HG02981 (cell line): Measurements from ENCODE around the gene SMIM36.
"Not testable (repeated sequence)": the region's sequence is repeated elsewhere in the genome, so short reads cannot be mapped to it uniquely, and the experiment has no call there.

Experiments
- ATAC-seq: cut with Tn5 transposase; IDR thresholded peaks from one replicate; pipeline ENCODE4 v1.9.1; 2021; ENCODE audit warnings: mild to moderate bottlenecking, moderate library complexity; ENCODE audit not compliant: unreplicated experiment

SMIM36 gene

DNA sequence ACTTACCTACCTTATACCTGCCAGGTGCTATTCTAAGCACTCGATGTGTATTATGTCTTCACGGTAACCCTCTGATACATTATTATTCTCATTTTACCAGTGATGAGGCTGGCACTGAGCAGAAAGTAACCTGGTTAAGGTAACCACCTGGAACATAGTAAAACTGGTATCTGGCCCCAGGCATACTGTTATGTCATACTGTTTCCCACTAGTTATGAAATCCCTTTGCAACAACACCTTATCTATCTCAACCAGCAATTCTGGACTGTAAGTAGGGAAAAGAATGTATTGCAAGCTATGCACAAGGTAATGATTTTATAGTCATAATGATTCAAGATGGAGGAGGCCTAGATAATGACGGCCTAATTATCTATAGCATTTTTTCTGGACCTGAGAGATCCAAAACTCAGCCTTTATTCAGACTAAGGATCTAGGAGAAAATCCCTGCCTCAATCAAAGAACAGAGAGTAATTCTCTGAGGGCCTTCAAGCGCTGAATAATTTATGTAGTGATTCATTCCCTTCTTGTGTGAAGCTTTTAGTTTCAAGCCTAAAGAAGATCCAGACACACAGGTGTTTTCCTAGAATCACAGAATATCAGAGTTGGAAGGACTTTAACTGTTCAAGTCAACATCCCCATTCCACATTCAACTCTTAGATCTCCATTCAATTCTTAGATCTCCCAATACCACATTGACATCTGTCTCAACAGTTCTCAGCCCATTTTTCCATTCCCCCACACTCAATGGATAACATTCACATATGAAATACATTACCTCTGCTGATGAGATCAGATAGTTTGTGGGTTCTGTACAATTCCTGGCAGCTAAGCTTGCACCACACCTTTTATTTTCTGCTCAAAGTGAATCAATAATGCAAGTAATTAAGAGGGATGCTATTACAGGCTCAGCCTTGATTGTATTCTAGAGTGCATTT is 74.8 kb downstream of the SMIM36 start:
- ATAC-seq, result peak; percentile 12

DNA sequence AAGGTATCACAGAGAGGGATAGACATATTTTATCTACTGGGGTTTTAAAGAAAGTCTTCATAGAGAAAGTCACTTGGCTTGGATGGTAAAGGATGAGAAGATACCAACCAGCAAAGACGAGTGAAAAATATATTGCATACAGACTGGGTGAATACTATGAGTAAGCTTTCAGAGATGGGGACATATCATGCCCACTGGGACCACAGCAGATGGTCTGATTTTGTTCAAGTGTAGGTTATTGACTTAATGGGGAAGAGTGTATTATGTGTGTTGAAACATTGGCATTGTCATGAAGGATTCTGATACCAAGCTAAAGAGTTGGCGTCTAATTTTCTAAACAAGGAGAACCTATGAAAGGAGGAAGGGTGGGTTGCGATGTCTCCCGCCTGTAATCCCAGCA is 75.8 kb downstream of the SMIM36 start:
- no peak for ATAC-seq

DNA sequence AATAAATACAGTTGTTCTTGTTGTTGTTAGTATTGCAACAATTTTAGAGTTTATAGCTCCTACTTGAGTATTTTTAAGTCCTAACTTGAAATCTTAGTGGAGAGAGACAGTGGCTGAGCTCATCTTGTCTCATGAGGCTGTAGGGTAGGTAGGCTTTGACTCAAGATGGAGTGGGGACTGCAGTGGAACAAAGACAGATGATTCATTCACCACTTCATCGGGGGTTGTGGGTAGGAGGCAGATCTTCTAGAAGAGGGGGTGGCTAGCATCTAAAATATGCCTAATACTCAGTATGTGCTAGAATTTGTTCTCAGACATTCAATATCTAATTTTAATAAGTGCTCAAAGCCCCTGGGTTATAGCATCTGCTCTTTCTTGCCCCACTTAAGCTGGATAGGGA is 76.5 kb downstream of the SMIM36 start:
- no peak for ATAC-seq

DNA sequence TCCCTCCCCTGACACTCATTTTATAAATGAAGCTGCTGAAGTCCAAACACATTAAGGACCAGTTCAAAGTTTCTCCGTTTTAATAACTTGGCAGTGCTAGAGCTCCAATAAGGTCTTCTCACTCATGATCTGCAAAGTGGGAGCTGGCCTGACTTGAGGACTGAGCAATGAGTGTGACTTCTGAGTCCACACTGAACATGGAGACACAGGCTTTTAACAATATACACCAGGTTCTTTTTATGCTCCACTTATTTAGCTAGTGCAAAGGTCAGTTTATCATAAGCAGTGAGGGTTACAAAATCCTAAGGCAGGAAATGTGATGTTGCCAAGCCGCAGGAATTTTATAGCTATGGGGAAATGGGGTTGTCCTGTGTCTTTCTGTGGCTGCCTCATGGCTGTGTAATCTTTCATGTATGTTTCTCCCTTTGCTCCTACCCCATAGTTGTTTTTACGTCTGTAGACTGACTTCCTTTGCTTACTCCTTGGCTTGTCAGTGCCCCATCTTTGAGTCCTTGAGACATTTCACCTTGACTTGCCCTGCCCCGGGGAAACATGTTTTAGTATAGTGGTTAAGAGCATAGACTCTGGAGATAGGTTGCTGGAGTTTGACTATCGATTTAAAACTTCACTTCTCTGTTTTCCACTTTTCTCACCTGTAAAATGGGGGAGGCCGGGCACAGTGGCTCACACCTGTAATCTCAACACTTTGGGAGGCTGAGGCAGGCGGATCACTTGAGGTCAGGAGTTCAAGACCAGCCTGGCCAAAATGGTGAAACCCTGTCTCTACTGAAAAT is 77.4 kb downstream of the SMIM36 start:
- ATAC-seq, result no peak

DNA sequence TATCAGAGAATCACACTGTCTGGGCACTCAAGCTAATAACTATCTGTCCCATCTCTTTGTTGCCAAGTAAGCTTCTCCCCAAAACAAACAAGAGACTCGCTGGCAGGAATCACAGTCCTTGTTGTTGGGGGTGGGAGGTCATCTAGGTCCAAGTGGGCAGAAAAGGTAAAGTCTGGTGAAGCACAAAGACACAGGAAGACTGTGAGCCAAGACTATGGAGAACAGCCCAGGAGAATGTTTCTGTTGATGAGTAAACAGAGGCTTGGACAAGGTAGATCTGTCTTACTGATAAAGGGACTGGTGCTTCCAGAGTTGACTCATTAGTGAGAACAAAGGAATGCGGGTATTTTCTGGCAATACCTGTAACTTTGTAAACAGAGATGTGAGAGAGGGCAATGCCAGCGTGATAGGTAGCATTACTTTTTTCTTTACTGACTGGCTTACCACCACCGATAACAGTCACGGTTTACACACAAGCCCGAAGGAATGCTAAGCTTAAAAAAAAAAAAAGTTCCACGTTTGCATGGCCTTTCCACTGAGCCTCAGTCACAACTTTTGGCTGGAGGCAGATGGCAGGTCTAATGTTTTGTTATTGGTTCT is 78.1 kb downstream of the SMIM36 start:
- no peak for ATAC-seq

DNA sequence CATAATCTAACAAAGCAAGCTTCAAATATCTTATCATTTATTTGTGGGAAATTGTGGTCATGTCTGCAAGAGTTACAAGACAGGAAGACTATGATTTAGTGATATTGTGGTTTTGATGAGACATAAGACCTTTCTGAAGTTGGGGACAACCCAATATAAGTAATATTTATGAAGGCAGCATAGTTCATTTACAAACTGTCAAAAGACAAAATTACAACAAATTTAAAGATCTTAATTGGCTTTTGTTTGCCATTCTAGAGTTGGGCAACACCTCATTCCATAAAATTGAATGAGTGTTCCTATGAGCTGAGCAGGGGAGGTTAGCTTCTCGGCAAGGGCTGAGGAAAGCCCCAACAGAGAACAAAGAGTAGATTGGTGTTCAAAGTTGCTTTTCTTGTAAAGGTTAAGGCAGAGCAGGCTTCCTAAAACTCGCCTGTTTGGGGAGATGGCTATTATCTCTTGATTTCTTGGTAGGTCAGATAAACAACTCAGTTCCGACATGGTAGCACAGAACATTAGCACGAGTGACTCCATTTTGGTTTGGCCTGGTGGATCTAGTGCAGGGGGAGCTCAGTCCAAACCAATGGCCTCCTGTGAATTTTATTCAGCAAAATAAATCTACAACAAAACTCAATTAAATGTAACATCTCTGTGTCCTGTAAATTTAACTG is 78.8 kb downstream of the SMIM36 start:
- no peak for ATAC-seq

DNA sequence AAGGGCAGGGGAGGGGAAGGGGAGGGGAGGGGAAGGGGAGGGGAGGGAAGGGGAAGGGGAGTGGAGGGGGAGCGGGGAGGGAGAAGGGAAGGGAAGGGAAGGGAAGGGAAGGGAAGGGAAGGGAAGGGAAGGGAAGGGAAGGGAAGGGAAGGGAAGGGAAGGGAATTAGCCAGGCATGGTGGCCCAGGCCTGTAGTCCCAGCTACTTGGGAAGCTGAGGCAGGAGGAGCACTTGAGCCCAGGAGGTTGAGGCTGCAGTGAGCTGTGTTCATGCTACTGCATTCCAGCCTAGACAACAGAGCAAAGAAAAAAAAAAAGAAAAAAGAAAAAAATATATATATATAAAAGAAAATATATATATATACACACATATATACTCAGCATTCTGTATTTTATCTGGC is 79.3 kb downstream of the SMIM36 start:
- ATAC-seq, result not testable (repeated sequence)

DNA sequence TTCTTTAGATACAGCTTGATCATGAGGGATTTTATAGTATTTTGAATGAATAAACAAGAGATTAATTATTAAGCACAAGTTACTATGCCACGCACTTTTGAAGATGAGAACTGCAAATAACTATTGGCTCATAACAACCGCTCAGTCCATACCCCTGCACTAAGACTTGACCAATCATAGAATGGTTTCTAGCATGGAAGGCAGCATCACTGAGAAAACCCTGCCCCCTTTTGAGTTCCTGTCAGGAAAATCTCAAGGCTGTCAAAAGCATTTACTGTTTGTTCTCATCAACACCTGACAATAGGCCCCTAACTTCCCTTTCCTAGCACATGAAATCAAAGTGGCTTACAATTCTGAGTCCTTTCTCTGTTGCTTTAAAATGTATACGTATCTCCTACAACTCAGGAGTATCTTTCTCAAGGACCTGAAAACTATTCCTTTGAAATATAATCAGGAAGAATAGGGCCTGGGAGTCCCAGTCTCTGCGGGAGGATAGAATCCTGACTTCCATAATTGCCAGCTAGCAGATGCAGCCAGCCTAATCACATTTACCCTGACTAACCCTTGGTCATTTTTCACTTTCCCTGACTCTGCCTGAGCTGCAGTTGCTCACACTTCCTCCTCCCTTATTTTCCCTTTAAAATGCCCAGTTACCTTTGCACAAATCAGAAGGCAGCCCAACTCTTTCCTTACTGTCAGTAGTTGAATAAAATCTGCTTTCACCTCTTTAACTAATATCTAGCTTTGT is 80.5 kb downstream of the SMIM36 start:
- no peak for ATAC-seq

DNA sequence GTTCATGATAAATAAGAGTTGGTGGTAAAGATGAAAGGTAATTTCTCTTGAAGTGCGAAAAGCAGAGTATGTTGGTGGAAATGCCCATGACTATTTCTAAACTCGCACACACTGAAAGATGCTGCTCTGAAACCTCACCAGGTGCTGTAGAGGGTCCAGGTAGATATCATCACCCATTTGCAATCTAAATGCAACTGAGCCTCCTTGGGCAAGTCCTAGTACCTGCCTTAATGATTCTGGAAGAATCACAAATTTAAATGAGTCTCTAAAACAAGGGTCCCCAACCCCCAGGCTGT is 83.7 kb downstream of the SMIM36 start:
- peak; percentile 19 for ATAC-seq

DNA sequence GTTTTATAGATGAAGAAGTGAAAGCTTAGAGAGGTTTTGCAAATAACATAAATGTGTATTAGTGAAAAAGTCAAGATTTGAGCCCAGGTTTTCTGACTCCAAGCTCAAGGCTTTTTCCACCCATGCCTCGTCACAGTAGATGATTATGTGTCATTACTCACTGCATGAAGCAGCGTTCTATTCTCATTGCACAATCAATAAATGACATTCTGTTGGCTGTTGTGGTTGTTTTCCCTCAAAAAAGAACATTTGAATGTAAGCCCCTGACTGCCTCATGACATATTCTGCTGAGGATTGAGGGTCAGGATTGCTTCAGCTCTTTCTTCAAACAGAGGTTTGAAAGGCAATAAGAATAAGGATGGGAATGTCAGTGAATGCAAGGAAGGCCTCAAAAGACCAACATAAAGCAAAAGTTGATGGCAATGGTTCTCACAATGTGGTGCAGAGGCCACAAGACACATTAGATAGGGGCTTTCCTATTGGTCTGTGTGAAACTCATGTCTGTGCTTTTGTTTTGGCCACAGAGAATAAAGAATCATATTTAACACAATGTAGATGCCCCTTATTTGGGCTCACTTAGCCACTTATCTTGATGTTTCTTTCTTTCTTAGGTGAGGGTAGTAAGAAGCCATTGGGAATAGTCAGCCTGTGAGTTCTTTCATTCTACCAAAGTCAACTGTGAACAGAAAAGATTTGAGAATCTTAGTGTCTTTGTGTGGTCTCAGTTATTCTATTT is 84.2 kb downstream of the SMIM36 start:
- ATAC-seq, result peak; percentile 64

DNA sequence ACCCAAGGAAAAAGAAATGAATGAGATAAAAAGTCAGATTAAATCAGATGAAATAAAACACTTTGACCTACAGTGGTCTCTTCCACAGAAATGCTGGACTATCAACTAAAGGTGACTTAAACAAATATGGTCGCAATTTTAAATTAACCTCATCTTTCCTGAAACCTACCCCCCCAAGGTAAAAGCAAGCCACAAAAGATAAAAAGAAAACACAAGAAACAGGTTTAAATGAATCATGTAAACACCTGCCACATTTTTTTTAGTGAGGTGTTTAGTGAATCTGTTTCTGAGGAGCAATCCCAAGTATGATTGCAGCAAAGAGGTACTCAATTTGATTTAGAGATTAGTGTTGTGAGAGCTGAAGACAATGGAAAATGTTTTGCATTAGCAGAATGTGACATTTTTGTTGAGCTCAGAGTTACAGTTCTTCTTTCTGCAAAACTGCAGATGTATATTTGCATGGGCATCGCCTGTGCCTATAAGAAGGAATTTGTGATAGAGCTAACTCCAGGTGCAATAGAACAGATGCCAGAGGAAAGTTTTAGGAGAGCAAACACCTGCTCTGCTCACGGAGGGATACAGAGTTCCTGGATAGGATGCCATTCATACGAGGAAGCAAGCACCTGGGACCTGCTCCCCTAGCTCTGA is 86.2 kb downstream of the SMIM36 start:
- no peak for ATAC-seq

DNA sequence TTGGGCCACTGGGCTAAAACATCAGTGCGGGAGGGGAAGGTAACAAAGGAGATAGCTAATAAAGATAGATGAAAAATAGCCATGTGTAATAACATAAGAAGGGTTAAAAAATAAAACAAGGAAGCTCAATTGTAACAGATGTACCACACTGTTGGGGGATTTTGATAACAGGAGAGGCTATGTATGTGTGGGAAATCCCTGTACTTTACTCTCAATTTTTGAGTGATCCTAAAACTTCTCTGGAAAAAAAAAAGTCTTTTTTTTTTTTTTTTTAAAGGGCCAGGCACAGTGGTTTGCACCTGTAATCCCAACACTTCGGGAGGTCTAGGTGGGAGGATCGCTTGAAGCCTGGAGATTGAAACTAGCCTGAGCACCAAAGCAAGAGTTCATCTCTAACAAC is 87.7 kb downstream of the SMIM36 start:
- no peak for ATAC-seq

DNA sequence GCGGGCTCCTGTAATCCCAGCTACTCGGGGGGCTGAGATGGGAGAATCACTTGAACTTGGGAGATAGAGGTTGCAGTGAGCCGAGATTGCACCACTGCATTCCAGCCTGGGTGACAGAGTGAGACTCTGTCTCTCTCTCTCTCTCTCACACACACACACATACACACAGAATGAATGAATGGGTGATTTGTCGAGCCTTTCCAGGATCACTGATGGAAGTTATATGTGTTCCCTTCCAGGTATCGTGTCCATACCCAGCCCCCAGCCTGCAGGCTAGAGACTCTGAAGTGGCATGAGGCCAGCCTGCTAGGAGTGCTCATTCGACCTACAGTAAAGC is 88.5 kb downstream of the SMIM36 start:
- ATAC-seq, result not testable (repeated sequence)

DNA sequence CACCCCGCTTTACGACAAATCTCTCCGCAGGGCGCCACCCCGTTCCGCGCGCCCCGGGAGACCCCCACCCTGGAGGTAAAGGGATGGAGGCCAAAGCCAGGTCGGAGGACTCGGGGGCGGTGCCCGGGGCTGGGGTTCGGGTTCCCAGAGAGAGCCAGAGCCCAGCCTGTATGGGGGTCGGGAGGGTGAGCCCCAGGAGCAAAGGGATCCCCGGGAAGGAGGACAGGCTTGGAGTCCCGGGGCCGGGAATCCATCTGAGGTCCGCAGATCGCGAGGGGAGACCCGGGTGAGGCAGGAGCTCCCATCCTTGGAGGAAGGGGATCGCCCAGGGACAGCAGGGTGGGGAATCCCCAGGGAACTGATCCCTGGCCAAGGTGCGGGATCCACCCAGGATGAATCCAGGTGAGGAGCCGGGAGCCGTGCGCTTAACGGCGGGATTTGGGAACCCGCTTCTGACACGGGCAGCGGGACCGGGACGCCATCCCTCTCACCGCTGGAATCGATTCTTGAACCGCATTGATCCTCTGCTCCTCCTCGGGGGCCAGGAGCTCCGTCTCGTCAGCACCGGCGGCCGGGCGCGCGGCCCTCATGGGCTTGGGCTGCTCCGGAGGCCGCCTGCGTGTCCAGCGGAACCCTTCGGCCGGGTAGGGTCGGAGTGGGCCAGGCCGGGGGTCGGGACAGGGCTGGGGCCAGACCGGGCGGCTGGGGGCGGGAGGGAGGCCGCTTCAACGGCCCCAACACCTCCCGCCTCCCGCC is 89.9 kb downstream of the SMIM36 start, which contains the start of gene MMD:
MMD (minus strand) TSS at position 657 of the 756 bp plus-strand sequence; CDS start at position 517, 140 bp downstream.
- ATAC-seq, result peak; percentile 18

DNA sequence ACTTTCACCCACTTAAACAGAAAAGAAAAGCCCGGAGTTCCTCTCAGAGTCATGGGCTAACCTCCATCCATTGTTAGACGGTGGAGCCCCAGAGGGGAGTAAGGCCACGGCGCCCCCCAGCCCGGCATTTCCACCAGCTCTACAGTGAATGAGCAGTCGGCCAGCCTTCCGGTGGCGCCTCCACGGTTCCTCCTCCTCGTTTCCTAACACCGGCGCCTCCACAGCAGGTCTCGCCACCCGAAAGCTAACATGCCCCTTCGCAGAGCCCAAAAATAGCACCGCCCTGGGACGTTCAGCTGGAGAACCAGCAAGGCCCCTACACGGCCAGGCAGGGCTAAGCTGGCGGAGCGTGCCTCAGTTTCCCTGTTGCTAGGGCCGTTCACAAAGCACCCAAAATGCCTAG is 90.5 kb downstream of the SMIM36 start:
- ATAC-seq, result no peak

DNA sequence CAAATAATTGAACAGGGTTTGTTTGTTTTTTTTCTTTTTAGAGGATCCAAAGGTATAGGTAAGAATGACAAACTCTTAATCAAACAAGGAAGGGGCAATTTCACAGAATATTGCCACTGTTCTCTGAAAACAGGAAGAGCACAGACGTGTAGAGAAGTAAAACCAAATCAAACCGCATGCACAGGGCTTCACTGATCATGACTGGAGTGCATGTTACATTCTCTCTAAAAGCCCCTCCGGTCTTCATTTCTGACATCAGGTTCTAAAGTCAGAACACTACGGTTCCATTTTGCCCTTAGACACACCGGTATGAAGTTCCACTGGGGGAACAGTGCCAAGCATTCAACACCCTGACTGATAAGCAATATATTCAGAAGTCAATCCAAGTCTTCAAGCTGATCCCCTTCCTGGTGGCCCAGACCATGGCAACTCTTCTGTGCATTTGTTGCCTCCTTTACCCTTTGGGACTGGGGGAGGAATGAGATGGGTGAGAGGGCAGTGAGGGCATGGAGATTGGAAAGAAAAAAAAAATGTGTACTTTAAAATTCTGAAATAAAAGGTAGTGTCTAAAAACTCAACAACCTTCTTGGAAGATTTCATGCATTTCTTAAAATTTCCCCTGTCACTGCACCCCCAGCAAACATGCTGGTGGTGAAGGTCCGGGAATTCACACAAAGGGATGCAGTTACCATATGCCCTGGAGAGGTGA is 91.0 kb downstream of the SMIM36 start:
- ATAC-seq, result peak; percentile 32

DNA sequence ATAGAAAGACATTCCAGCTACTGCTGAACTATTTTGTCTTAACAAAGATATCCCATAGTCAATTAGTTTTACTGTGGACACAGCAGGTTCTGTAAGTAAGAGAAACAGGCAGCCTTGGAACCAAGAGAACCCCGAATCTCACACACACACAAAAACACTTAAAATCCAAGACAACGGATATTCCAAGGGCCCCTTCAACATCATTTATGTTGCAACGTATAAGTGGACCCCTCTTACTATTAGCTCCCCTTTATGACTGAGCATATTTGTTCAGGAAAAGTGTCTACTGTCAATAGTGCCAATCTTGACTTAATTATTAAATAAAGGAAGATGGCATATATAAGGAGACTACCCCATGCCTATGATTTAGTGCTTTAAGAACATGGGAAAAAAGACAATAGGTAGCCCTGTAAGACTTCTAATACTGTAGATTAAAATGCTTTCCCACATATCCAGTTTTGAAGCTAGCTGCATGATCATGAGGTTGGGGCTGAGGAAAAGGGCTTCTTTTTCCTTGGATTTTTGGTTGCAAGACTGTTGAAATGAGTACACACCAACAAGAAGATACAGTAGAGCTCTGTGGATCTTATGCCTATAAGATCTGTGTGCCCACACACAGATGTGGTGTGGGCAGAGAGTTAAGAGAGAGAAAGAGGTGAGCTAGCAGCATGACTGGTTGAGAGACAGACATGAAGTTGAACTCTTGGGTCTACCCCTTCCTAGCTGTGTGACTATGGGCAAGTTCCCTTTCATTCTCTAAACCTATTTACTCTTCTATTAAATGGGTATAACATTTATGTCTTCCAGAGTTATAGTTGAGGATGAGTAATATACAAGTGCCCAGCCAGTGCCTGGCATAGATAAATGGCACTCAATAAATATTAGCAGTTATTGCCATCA is 92.6 kb downstream of the SMIM36 start:
- no peak for ATAC-seq
